GM18519 (cell line): ENCODE results near the gene MOB1B.
"Not testable (repeated sequence)": the region's sequence is repeated elsewhere in the genome, so short reads cannot be mapped to it uniquely, and the experiment has no call there.

ENCODE experiments used
- ATAC-seq: cut with Tn5 transposase; IDR thresholded peaks from one replicate; pipeline ENCODE4 v1.9.1; 2021; ENCODE audit warnings: mild to moderate bottlenecking, moderate library complexity; ENCODE audit not compliant: unreplicated experiment, low FRiP score

Gene MOB1B

DNA sequence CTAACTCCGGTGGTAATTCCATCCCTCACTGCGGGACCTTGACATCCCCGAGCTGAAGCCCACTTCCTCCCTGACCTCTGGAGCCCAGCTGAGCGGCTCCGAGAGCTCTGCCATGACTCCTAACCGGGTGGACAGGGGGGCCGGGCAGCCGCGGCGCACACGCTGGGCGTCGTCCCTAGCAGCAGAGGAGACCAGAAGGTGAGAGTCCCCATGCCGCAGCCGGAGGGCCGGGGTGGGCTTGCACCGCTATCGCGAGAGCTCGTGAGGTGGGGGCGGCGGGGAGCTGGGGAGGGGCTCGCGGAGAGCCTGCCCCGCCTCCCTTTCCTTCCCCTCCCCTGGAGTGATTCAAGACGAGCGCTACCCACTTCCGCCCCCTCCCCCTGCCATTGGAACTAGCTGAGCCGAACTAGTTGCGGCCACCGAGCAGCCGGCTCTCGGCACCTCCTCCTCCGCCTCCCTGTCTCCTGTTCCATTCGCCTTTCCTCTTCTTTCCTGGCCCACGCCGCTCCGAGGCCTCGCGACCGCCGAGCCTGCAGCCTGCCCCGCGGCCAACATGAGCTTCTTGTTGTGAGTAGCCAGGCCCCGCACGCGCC lies at the start of gene MOB1B:
Gene MOB1B (plus strand): TSS at position 386 of the 593 bp plus-strand sequence. CDS start 168 bp downstream, at position 554.
- peak; percentile 88 for ATAC-seq

DNA sequence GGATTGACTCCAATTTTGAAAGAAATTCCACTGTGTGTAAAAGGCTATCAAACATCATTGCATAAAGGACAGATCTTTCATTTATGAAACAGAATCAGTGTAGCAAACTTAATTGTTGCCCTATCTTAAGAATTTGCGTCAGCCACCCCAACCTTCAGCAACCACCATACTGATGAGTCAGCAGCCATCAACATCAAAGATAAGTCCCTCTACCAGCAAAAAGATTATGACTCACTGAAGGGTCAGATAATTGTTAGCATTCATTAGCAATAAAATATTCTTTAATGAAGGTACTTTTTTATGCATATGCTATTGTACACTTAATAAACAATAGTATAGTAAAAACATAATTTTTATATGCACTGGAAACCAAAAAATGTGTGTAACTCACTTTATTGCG lies 46.7 kb upstream of the MOB1B start:
- ATAC-seq, result no peak

GRCh38 chr4:70858454-70858853 lies 43.7 kb upstream of the MOB1B start:
- no peak for ATAC-seq

DNA sequence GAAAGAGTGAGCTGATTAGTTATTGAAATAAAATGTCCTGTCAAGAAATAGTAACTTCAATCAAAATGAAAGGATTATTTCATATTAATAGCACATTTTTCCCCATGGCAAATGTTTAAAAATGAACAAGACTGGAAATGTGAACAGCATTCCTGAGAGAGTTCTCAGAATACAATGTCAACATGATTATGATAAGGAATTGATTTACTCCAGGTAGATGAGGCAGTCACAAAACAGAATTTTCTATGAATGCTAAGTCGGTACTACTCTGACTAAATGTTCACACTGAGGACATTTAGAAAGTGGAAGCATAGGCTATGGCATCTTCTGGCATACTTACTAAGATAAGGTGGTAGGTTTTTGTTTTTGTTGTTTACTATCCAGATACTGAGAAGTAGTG lies 43.1 kb upstream of the MOB1B start:
- ATAC-seq, result no peak

GRCh38 chr4:70863099-70863790 lies 38.9 kb upstream of the MOB1B start:
- peak; percentile 66 for ATAC-seq

DNA sequence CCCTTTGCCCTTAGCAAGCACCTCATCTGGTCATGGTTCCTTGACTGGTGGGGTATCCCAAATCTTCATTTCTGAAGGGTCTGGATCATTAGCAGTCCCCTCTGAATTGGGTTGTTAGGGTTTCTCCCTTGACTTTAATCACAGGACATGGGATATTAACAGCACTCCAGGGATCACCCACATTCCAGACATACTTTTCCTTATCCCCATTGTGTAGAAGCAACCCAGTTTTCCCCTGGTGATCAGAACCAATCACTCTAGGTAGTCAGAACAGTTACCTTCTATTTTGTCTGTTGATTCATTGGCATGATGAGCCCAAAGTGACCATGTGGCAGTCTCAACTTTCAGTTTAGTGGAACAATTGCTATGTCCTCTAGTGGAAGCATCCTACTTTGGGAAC lies 33.4 kb upstream of the MOB1B start:
- ATAC-seq, result no peak

DNA sequence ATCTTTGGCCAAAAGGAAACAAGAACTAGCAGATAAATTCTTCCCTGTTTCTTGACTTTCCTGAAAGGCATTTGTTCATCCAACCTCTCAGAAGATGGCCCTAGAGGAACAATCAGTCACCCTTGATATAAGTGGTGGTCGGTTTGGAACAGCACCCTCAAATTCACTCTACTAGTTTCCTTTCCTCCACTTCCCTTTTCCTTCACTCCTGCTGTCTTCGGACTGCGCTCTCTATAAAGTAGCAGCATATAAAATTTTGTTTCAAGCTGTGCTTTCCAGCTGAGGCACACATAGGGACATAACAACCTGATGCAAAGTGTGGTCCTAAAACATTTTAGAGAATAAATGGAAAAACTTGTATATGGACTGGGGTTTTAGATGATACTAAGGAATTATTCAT lies 29.0 kb upstream of the MOB1B start:
- no peak for ATAC-seq

- ATAC-seq, result peak; percentile 60
Measured at GRCh38 chr4:70874268-70875156, 27.7 kb upstream of the MOB1B start.

GRCh38 chr4:70877556-70877955 lies 24.6 kb upstream of the MOB1B start:
- ATAC-seq, result no peak

GRCh38 chr4:70880739-70881138 lies 21.4 kb upstream of the MOB1B start:
- ATAC-seq, result no peak

GRCh38 chr4:70885174-70885573 lies 17.0 kb upstream of the MOB1B start:
- ATAC-seq, result no peak

DNA sequence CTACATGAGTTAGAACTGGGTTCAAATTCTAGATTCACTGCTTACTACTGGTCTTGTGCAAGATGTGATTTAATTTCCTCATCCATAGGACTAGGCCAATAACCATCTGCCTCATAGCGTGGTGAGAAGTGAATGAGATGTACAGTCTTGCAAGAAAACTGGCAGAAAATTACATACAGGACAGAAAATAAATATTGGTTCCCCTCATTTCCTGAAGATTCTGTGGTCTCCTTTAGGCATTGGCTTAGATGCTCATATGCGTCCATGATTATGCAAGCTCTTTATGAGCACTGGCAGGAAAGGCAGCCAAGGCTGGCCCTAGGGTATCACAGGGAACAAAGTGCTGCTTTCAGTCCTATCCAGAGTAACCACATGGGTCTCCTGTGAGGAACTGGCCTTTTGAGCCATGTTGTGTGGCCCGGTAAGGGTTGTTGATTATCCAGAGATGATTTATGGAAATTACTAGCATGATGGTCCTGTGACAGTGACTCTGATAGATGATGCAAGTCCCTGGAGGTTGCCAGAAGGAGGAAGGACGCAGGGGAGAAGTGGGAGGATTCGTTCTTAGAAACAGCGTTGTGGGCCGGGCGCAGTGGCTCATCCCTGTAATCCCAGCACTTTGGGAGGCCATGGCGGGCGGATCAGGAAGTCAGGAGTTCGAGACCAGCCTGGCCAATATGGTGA lies 9.9 kb upstream of the MOB1B start:
- ATAC-seq, result no peak

DNA sequence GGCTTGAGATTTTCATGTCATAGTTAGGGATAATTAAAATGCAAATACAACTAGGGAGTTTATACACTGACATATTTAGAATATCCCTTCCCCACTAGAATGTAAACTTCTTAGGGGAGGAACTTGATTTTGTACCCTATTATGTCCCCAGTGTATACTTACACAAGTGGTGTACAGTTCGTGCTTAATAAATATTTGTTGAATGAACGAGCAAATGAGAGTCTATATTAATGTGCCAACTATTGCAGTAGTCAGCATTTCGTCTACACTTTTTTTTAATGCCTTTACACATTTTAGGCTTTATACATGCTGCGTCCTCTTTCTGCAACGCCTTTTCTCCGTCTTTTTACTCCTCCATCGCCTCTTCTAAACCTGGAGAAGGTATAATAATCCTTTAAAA lies 8.4 kb upstream of the MOB1B start:
- no peak for ATAC-seq

- no peak for ATAC-seq
Measured at GRCh38 chr4:70895405-70895804, 6.8 kb upstream of the MOB1B start.

DNA sequence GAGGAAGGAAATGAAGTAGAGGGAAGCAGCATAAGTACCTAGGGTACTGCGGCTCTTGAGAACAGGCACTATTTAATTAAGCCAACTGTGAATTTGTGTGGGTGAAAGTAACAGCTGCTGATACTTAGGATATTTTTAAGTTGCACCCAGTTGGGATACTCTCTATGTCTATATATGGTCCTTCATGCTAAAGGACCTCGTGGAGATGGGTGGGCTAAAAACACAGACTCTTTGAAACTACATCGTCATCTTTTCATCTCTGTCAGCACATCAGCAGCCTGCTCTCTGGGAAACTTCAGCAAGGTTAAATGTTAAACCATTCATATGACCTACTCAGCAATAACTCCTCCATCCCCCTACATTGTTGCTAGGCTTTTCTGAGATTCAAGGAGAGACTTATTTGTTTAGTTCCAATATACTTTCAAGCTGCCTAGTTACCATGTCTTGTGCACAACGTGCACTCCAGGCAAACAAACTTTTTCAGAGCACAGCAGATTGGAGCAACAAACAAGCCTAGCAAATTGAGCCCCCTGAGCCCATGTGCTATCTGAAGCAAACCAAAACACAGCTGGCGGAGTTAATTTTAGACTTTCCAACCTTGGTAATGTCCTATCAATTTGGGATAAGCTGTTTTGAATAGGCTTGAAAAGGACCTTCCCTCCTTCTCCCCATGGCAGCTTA lies 6.2 kb upstream of the MOB1B start:
- no peak for ATAC-seq

DNA sequence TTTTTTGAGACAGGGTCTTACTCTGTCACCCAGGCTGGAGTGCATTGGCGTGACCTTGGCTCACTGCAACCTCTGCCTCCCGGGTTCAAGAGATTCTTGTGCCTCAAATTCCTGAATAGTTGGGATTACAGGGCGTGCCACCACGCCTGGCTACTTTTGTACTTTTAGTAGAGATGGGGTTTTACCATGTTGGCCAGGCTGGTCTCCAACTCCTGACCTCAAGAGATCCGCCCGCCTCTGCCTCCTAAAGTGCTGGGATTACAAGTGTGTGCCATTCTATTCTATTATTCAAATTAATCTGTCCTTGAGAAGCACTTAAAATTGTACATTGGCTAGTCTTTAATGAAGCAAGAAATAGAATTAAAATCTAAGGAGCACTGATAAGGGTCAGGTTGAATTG lies 3.6 kb upstream of the MOB1B start:
- ATAC-seq, result not testable (repeated sequence)

DNA sequence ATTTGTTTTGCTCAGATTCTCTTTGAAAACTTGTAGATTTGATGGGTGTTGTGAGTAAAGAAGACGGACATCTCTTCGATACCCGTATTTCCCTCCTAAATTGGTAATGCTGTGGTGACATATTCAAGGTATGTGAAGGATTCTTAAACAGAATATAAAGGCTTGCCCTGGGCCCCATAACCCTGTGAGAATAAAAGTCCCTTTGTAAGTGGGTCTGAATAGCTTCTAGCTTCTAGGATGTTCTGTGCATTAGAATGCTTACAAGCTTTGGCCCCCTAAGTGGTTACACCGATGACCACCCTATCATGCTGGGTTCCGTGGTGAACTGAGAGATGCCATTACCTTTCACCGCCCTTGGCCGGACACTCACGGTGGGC lies 574 bp upstream of the MOB1B start:
- peak; percentile 5 for ATAC-seq

DNA sequence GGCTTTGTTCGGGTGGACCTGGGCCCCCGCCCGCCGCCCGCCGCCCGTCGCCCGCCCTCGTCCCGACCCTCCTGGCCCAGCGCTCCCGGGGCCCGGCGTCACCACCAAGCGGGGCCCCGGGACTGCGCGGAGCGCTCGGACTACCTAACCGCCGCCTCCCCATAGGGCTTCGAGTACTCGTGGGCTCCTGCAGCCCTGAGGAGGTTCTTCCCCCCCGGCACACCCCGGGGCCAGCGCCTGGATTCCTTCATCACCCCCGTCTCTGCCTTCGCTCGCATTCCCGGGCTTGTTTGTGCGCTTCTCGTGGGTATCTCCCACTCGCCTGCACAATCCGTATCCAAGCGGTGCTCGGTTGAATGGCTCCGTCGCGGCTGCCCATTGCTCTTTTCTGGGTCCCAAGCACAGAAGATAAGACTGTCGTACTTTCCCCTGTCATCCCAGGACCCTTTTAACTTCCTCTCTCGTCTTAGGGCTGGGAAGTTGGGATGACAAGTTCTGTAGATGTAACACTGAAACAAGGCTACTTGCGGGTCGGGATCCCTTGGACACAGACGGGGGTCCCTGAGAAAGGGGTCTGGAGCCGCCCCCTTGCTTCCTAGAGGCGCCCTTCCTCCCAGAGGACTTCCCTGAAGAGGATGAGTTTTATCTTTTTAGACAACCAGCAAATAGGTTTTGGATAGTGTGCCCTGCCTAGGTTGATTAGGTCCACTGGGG lies 565 bp downstream of the MOB1B start:
- ATAC-seq, result peak; percentile 11

DNA sequence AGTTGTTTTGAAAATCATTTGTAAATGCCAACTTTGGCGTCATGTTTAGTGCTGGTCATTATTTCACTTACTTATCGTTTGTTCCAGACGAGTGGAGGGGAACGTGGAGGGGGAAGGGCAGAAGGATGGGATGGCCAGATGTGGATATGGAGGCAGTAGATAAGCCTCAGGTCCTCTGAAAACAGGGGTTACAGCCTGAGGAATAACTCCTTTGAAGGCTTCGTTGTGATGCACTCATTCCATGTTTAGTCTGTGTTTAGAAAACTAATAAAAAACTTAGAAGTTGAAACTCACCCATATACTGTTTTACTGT lies 1.1 kb downstream of the MOB1B start:
- ATAC-seq, result no peak

GRCh38 chr4:70908993-70909556 lies 6.9 kb downstream of the MOB1B start:
- ATAC-seq, result no peak
